GM12878 (cell line): ENCODE data around the gene NFE2L2. TPM values are rescaled to one million over a fixed set of nuclear protein-coding genes. Genes with fewer than 3 reads are reported as not detected.

Source experiments
- ATAC-seq: fragments of 200-7000 bp; cut with Tn5 transposase; 3 replicates; pipeline ENCODE4 v1.9.1; 2020; ENCODE audit warnings: mild to moderate bottlenecking, moderate library complexity
- BruUV-seq: library from RNA; stranded (reverse); fragments of 400-500 nt; replicated peaks from 2 replicates; lab custom pipeline; 2021; lab: Mats Ljungman, UMichigan
- CTCF ChIA-PET: fragments of 300-600 bp; sonication (Branson Sonifier 250); formaldehyde crosslinking; extraction: SDS; loops from one replicate; lab custom pipeline; 2021; ENCODE audit warnings: inconsistent platforms; lab: Yijun Ruan, JAX
- POLR2A ChIA-PET: fragments of 350-600 bp; formaldehyde crosslinking; extraction: SDS; loops from one replicate; lab custom pipeline; 2021; ENCODE audit warnings: inconsistent platforms; lab: Charles Lee
- RAD21 ChIA-PET: fragments of 300-600 bp; sonication (Branson Sonifier 250); formaldehyde crosslinking; loops from one replicate; lab custom pipeline; 2023; ENCODE audit warnings: antibody characterized with exemption; ENCODE audit not compliant: unreplicated experiment; lab: Charles Lee
- SMC1A ChIA-PET: fragments of 300-600 bp; sonication (Branson Sonifier 250); formaldehyde crosslinking; loops from one replicate; lab custom pipeline; 2023; ENCODE audit not compliant: unreplicated experiment, uncharacterized antibody; lab: Charles Lee
- DNase-seq: peaks from one replicate; pipeline ENCODE4 v3.0.0-alpha.2; 2011; ENCODE audit warnings: low read depth, low spot score
- FAIRE-seq: peaks from 3 replicates; lab custom pipeline; 2011; peaks lifted over from hg19 to GRCh38; lab: Jason Lieb, UNC
- H2AFZ ChIP-seq: 2 replicates; pipeline ENCODE4 v1.6.0; 2011; ENCODE audit warnings: low read depth, low read length, control low read depth; ENCODE audit not compliant: control insufficient read depth
- H3K27ac ChIP-seq: 2 replicates; pipeline ENCODE4 v1.5.1; 2011; ENCODE audit warnings: control low read depth; ENCODE audit not compliant: control insufficient read depth, insufficient read depth
- H3K27me3 ChIP-seq, 2 experiments: replicated peaks in 1 of 2; 2 replicates each; pipeline versions ENCODE4 v1.6.0 to v1.6.1; 2011; ENCODE audit warnings: low read length in 1 of 2; ENCODE audit not compliant: control insufficient read depth in 2 of 2, insufficient read depth in 2 of 2
- H3K36me3 ChIP-seq, 2 experiments: 2 replicates each; pipeline ENCODE4 v1.5.1; 2011; ENCODE audit warnings: low read length in 1 of 2; ENCODE audit not compliant: control insufficient read depth in 2 of 2, insufficient read depth in 2 of 2
- H3K4me1 ChIP-seq: 2 replicates; pipeline ENCODE4 v1.6.1; 2011; ENCODE audit warnings: mild to moderate bottlenecking, low read length, moderate library complexity, mixed read lengths; ENCODE audit not compliant: control insufficient read depth, insufficient read depth
- H3K4me2 ChIP-seq: 2 replicates; pipeline ENCODE4 v1.6.0; 2011; ENCODE audit warnings: control low read depth; ENCODE audit not compliant: control insufficient read depth, insufficient read depth
- H3K4me3 ChIP-seq: fragments of 200-600 bp; sonication (generic); 2 replicates; pipeline ENCODE4 v1.5.1; 2016
- H3K79me2 ChIP-seq: 2 replicates; pipeline ENCODE4 v1.6.0; 2011; ENCODE audit warnings: low read length; ENCODE audit not compliant: control insufficient read depth, insufficient read depth
- H3K9ac ChIP-seq: 2 replicates; pipeline ENCODE4 v1.8.0; 2011; ENCODE audit warnings: low read length, control low read depth, mixed read lengths; ENCODE audit not compliant: control insufficient read depth, insufficient read depth
- H3K9me3 ChIP-seq: replicated peaks from 3 replicates; pipeline ENCODE4 v1.5.1; 2011; ENCODE audit warnings: mild to moderate bottlenecking, low read length; ENCODE audit not compliant: control insufficient read depth, insufficient read depth
- H4K20me1 ChIP-seq: 2 replicates; pipeline ENCODE4 v1.6.0; 2011; ENCODE audit not compliant: control insufficient read depth, insufficient read depth
- ASH2L ChIP-seq: fragments of 300-600, 200-600 bp; sonication (generic); IDR thresholded peaks from 2 replicates; pipeline ENCODE4 v1.6.1; 2017; ENCODE audit warnings: low read depth, mild to moderate bottlenecking, borderline replicate concordance
- HDGF ChIP-seq: fragments of 450-650 bp; IDR thresholded peaks from 2 replicates; pipeline ENCODE4 v1.6.1; 2016; ENCODE audit warnings: antibody characterized with exemption
- PAX8 ChIP-seq: fragments of 450-650 bp; IDR thresholded peaks from 2 replicates; pipeline ENCODE4 v1.6.1; 2017; ENCODE audit warnings: mild to moderate bottlenecking, moderate library complexity
- SREBF1 ChIP-seq: IDR thresholded peaks from 2 replicates; pipeline ENCODE4 v1.6.1; 2012; ENCODE audit warnings: mild to moderate bottlenecking, low read length
- STAT3 ChIP-seq: IDR thresholded peaks from 2 replicates; pipeline ENCODE4 v1.6.1; 2011; ENCODE audit warnings: low read depth, low read length, improper control_type of control experiment
- SUPT20H ChIP-seq: IDR thresholded peaks from 2 replicates; pipeline ENCODE4 v1.6.1; 2011; ENCODE audit warnings: low read depth, mild to moderate bottlenecking, low read length, moderate library complexity, borderline replicate concordance; ENCODE audit not compliant: control insufficient read depth
- TCF12 ChIP-seq: IDR thresholded peaks from 2 replicates; pipeline ENCODE4 v1.6.1; 2011; ENCODE audit warnings: low read depth, mild to moderate bottlenecking, low read length
- ZBED1 ChIP-seq: IDR thresholded peaks from 2 replicates; pipeline ENCODE4 v1.6.1; 2016; ENCODE audit warnings: borderline replicate concordance
- ZNF217 ChIP-seq: fragments of 450-650 bp; IDR thresholded peaks from 2 replicates; pipeline ENCODE4 v1.6.1; 2017; ENCODE audit warnings: antibody characterized with exemption, mild to moderate bottlenecking
- WGBS: methylation state at CpG from one replicate; pipeline ENCODE4 v1.1.6; 2016; ENCODE audit warnings: low lambda C conversion rate; ENCODE audit not compliant: insufficient replicate concordance, insufficient coverage; ENCODE audit errors: missing lambda C conversion rate; 5-methylcytosine and 5-hydroxymethylcytosine counted together
- in situ Hi-C: fragments of 300-500 bp; cut with MboI; formaldehyde crosslinking; loops from 9 replicates; pipeline ENCODE4 v1.14.3; 2018; ENCODE audit warnings: mixed read lengths
- intact Hi-C: fragments of 100-400 bp; cut with micrococcal nuclease; formaldehyde crosslinking; loops from one replicate; pipeline ENCODE4 v1.14.2; 2022; ENCODE audit not compliant: unreplicated experiment
- polyA plus RNA-seq, 11 experiments: library from polyadenylated mRNA; depleted of rRNA in 4 of 11; unstranded in 6 of 11; stranded (reverse) in 5 of 11; fragments of >200 nt; fragmentation: Nextera tagmentation in 4 of 11; fragmentation: Illumina TruSeq in 1 of 11; extraction: Ambion mirVana in 4 of 11; extraction: Trizol in 1 of 11; gene quantifications; 1 replicate in 1 of 11; 2 replicates in 10 of 11; pipeline versions ENCODE4 v1.2.1 to v1.2.3, GENCODE V29; 2011 to 2016; ENCODE audit warnings: inconsistent platforms in 2 of 11, missing spikeins in 2 of 11, low read depth in 1 of 11
- total RNA-seq, 4 experiments: library from RNA; depleted of rRNA in 3 of 4; stranded (reverse); fragments of >200 nt in 3 of 4; fragmentation: Illumina TruSeq in 1 of 4; extraction: Trizol in 1 of 4; gene quantifications; 2 replicates each; pipeline versions ENCODE4 v1.2.1 to v1.2.3, GENCODE V29; 2013 to 2021
- TF ChIP-seq, protein P1 (sequence below): fragments of 450-650 bp; IDR thresholded peaks from 2 replicates; pipeline ENCODE4 v1.6.1; 2017; ENCODE audit warnings: mild to moderate bottlenecking

Gene NFE2L2
- total and polyA plus RNA-seq, 10 of the 15 experiments (the other 5 are each of a cell fraction or from before 2014, with no cell fraction given) = 18.4 to 69.8 (median 37.1) TPM

DNA sequence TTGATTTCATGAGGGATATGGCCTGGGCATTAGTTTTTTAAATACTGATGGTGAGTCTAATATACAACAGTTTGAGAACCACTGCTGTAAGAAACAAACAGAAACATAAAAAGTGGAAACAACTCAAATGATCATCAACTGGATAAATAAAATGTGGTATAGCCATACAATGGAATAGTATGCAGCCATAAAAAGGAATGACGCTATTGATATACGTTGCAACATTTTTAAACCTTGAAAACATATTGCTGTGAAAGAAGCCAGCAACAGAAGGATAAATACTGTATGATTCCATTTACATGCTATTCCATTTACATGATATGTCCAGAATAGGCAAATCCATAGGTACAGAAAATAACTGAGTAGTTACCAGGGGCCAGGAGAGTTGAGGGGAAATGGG is 6.5 kb downstream of the NFE2L2 start:
- SMC1A ChIA-PET = interaction anchor here (1.0 to 3.9 kb wide), 2 partner anchors 18 to 31 kb away, joined by 3 to 23 read pairs; no protein-coding TSS in a partner anchor
- in situ Hi-C loops = no loop called here
- CTCF ChIA-PET = no interaction called here
- no TSS peak for BruUV-seq
- Histone ChIP-seq H3K4me3 (no peak overlapping the region), H3K4me1 (no peaks in the 10 kb centered on the region), H3K27me3 (no peaks in the 10 kb centered on the region), H4K20me1 (no peaks in the 10 kb centered on the region), H3K9me3 (peaks cover 6% of the 10 kb centered on the region; the same call in 2 of the 3 replicates), H3K4me2 (peak overlapping the region; percentile 12; the same call in 1 of the 2 replicates), H3K9ac (no peak overlapping the region), H2AFZ (no peak overlapping the region), H3K27ac (no peak overlapping the region), H3K79me2 (peaks cover 98% of the 10 kb centered on the region), H3K36me3 (peaks cover 0 to 4% of the 10 kb centered on the region in 2 experiments; a peak in 3 of 4 replicates)
- RAD21 ChIA-PET = no interaction called here
- DNase-seq = no peak
- intact Hi-C loops = no loop called here
- POLR2A ChIA-PET = no interaction called here
- no peak for ATAC-seq
- TF ChIP-seq HDGF (no peak), ZBED1 (no peak), TCF12 (no peak), ZNF217 (0 out of 2 replicates have a peak, but pooled peaks have one; percentile 34), ASH2L (no peak), STAT3 (no peak), SREBF1 (no peak), SUPT20H (no peak), PAX8 (no peak)
- TF ChIP-seq, protein P1, sequence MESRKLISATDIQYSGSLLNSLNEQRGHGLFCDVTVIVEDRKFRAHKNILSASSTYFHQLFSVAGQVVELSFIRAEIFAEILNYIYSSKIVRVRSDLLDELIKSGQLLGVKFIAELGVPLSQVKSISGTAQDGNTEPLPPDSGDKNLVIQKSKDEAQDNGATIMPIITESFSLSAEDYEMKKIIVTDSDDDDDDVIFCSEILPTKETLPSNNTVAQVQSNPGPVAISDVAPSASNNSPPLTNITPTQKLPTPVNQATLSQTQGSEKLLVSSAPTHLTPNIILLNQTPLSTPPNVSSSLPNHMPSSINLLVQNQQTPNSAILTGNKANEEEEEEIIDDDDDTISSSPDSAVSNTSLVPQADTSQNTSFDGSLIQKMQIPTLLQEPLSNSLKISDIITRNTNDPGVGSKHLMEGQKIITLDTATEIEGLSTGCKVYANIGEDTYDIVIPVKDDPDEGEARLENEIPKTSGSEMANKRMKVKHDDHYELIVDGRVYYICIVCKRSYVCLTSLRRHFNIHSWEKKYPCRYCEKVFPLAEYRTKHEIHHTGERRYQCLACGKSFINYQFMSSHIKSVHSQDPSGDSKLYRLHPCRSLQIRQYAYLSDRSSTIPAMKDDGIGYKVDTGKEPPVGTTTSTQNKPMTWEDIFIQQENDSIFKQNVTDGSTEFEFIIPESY = peak; percentile 96
- no peak for FAIRE-seq
- 100% methylated on average over 2 of the region's 2 CpGs for WGBS
